ENCODE results near the gene ZNF362.
"Not testable (repeated sequence)": the region's sequence is repeated elsewhere in the genome, so short reads cannot be mapped to it uniquely, and the experiment has no call there.

ZNF362 gene

DNA sequence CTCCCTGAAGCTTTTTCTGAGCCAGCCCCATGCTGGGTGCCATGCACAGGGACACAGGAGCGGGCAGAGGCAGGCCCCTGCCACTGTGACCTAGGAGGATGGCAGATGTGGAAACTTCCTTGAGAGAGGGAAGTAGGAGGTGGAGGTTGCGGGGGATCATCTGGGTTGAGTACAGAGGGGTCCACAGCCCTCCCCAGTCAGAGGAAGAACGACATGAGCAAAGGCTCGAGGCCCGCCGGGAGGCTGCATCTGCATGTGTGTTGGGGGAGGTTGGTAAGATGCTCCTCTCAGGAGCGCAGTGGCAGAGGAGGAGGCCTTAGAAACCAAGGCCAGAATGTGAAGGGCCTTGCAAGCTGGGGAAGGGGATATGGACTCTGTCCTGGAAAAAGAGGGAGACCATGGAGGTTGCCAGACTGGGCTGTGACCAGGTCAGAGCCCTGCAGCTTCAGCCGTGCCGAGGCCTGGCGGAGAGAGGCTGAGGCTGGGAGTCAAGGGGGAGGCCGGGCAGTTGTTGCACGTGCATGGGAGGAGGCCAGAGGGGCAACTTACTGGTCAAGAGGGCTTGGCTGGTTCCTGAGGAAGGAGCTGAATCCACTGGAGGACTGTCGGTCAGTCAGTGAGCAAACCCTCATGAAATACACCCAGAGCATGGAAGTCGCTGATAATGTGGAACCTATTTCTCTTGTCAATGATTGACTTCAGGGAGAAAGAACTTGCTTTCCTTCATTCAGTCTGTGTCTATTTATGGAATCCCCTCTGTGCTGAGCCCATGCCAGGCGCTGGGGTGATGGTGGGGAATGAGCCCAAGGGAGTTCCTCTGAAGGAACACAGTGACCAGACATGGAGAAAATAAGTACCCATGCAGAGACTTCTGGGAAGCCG lies 32.9 kb downstream of the ZNF362 start:
- DNase-seq = peak; percentile 19

DNA sequence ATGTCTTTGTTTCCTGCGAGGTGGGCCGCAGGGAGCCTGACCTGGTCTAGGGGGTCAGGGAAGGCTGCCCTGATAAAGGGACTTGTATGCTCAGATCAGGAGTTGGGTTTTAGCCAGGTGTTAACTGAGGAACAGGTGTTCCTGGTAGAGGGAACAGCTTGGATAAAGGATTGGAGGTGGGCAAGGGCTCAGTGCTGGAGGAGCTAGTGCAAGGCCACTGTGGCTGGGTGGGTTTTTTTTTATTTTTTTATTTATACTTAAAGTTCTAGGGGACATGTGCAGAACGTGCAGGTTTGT lies 33.5 kb downstream of the ZNF362 start:
- peak; percentile 10 for DNase-seq

DNA sequence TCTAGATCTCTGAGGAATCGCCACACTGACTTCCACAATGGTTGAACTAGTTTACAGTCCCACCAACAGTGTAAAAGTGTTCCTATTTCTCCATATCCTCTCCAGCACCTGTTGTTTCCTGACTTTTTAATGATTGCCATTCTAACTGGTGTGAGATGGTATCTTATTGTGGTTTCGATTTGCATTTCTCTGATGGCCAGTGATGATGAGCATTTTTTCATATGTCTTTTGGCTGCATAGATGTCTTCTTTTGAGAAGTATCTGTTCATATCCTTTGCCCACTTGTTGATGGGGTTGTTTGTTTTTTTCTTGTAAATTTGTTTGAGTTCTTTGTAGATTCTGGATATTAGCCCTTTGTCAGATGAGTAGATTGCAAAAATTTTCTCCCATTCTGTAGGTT lies 34.3 kb downstream of the ZNF362 start:
- not testable (repeated sequence) for DNase-seq

DNA sequence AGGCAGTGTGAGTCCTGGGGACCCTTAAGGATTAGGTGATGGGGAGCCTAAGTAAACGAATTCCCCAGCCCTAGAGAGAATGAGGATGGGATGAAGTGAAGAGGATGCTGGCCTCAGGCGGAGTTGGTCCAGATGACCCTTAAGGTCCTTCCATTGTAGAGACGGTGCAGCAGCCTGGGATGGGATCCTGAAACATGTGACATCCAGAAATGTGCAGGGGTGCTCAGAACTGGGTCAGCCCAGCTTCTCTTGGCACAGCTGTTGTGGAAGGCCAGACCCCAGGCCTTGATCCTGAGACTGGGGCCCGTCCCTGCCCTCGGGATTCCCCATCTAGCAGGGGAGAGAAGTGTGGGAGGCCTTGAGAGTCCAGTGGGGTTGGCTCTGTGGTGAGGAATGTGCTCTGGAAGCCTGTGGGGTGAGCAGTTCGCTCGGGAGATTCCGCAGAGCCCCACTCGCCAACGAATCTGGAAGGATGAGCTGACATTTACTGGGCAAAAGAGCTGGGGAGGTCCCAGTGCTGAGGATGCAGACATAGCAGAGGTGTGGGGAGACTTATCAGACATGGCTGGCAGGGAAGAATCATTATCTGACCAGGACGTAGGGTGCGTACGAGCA lies 36.5 kb downstream of the ZNF362 start:
- DNase-seq = peak; percentile 16

DNA sequence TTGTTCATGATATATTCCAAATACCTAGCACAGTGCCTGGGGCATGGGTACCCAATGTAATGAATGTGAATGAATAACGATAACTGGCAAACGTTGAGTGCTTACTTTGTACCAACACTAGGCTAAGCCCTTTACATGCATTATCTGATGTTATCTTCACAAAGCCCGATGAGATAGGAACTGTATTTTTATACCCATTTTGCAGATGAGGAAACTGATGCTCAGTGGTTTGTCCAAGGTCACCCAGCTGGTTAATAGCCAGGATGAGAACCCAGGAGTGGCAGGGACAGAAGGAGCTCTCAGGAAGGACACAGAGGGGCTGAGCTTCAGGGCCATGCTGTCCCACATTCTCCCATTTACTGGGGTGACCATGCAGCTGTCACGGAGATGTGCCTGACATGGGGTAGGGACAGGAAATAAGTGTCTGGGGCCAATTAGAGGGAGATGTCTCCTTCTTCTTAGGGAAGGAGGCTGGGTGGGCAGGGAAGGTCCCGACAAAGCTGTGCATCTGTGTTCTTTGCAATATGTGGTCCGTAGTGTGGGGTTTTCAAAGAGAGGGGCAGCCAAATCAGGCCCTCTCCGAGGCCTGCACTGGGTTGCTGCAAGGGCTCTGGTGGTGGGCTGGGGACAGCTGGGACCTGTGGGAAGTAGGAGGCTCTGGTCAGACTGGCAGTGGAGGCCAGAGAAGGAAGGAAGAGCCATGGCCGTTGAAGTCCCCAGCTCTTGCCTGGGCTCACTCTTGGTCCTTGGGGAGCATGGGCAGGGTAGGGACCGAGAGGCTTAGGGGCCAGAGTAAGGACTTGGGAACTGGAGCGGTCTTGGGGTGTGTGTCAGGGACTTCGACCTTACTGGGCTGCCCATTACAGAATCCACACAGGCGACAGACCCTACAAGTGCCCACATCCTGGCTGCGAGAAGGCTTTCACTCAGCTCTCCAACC lies 38.0 kb downstream of the ZNF362 start:
- DNase-seq = peak; percentile 16

DNA sequence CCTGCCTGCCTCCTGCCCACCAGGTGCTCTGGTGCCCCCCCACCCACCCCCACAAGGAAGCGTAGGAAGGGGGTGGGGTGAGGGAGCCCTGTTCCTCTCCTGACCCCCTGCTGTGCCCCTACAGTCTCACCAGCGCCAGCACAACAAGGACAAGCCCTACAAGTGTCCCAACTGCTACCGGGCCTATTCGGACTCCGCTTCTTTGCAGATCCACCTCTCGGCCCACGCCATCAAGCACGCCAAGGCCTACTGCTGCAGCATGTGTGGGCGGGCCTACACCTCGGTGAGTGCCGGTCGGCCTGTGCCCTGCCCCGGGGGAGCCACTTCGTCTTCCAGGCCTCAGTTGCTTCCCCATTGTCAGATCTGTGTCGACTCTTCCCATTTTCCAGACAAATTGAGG lies 38.7 kb downstream of the ZNF362 start:
- peak; percentile 17 for DNase-seq

DNA sequence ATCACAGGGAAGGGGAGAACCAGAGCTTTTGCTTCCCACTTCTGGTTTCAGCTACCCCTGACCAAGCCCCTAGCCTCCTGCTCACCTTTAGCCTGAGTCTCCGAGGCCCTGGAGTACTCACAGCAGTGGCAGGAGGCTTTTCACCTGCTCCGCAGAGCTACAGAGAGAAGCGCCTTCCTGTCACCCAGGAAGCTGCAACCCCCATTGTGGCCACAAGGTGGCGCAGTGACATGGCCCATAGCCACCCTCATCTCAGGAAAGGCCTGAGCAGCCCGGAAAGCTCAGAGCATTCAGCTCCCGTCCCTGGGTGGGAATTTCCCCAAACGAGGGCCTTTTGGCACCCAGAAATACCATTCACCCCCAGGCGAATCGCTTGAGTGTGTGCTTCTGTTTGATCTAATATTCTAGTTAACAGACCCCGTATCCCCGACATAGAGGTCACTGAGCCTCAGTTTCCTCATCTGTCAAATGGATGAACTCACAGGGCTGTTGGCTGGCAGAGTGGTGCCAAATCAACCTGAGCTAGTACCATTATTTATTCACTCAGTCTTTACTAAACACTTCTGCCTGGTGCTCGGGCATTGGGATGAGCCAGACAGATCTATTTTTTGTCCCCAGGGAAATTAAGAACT lies 39.3 kb downstream of the ZNF362 start:
- DNase-seq = peak; percentile 80

DNA sequence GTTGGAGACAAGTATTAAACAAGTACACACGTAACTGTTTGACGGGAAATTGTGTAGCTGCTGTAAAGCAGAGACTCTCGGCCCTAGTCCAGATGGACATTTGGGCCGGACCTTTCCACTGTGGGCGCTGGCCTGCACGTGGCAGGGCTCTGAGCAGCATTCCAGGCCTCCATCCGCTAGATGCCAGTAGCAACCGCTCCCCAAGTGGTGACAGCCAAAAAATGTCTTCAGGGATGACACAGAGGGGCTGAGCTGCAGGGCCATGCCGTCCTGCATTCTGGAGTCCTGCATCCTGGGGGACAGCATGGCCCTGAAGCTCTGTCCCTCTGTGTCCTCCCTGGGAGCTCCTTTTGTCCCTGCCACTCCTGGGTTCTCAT lies 39.8 kb downstream of the ZNF362 start:
- peak; percentile 10 for DNase-seq

DNA sequence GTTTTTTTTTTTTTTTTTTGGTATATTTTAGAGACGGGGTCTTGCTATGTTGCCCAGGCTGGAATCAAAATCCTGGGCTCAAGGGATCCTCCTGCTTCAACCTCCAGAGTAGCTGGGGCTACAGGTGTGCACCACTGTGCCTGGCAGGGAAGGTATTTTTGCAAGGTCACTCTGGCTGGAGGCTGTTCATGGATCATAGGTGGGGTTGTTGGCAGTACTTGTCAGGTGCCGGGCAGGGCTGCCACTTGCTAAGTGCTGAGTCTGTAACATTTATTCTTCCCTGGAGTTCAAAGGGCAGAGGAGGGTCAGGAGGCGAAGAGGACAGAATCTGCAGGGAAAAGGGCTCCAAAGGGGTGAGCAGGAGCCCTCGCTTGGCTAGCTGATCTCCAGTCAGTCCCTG lies 40.5 kb downstream of the ZNF362 start:
- DNase-seq = peak; percentile 23

DNA sequence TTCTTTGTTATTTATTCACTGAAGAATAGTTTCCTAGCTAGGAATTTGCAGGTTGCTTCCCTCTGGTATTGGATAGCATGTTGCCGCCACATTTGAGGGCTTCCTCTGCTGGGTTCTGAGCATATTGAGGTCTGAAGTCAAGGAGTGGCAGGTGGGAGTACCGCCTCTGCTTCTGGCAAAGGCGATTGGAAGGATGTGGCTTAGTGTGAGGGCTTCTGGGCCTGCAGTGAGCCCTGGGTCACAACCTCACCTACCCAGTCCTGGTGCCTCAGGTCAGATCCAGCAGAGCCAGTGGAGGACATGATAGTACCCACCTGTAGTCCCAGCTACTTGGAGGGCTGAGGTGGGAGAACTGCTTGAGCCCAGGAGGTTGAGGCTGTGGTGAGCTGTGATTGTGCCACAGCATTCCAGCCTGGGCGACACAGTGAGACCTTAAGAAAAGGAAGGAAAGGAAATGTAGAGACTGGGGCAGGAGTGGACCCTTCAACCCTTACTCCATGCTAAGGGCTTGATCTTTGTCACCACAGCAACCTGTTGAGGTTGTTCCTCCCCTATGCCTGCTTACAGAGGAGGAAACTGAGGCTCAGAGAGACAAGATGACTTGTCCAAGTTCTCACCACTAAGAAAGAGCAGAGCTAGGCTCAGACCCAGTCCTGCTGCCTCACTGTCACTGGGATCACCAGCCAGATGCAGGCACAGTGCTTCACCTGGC lies 41.8 kb downstream of the ZNF362 start:
- no peak for DNase-seq

DNA sequence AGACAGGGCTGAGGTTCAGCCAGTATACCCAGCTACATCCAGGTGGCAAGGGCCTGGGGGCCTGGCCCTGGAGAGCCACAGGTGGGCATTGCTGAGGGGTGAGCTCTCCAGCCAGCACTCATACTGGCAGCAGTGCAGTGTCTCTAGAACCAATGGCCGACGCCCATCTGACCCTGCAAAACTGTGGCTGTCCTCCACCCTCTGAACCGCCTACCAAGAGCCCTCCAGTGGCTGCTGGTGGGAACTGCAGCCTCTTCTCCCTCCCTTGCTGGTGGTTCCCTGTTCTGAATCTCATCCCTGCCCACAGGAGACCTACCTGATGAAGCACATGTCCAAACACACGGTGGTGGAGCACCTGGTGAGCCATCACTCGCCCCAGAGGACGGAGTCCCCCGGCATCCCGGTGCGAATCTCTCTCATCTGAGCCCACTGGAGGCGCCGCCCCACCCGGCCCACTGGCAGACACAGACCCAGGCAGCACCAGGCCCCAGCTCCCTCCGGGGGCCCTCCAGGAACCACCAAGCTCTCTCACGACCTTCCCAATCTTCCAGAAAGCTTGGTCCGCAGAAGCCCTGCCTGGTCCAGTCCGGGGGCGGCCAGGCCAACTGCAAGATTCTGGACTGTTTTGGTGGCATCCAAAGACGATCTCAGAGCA lies 42.5 kb downstream of the ZNF362 start:
- peak; percentile 51 for DNase-seq

DNA sequence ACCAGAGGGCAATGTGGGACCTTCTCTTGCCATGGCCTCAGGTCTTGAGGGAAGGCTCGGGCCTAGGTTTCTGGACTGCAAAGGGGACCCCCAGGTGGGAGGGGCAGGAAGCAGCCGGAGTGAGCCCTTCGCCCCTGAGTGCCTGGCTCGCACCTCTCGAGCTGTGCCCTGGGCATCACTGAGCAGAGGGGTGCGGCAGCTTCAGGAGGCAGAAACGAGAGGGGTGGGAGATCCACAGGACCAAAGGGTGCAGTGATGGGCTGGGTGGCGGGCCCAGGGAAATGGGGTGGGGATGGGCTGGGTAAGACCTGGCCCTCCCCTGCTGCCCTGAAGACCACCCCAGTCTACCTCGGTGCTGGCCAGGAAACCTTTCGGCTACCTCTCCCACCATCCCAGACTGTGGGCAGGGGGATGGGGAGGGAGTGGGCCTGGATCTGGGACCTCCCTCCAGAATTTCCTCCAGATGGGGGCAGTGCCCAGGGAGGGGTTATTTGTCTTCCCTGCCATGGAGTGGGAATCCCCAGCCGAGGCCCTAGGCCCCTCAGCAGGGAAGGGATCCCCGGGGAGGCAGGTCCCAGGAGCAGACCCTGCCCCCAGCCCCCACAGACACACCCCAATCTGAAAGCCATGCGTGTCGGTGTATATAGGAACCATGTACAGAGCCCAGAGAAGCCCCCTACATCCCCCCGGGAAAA lies 43.3 kb downstream of the ZNF362 start:
- DNase-seq = peak; percentile 29

DNA sequence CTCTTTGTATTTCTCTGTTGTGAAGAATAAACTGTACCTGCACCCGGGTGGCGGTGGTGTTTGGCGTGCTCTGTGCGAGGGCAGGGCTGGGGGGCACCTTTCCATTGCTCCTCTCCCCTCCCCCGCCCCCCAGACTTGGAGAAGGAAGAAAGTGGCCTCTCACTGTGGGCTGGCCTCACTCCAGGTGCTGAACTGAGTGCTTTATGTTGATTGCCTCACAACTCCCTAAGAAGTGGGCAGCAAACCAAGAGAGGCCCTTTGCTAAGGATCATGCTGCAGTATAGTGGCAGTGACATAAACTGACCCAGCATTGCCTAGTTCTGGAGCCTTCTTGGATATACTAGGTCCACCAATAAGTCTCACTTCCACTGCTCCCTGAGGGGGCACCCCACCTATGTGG lies 44.4 kb downstream of the ZNF362 start:
- DNase-seq = peak; percentile 69

DNA sequence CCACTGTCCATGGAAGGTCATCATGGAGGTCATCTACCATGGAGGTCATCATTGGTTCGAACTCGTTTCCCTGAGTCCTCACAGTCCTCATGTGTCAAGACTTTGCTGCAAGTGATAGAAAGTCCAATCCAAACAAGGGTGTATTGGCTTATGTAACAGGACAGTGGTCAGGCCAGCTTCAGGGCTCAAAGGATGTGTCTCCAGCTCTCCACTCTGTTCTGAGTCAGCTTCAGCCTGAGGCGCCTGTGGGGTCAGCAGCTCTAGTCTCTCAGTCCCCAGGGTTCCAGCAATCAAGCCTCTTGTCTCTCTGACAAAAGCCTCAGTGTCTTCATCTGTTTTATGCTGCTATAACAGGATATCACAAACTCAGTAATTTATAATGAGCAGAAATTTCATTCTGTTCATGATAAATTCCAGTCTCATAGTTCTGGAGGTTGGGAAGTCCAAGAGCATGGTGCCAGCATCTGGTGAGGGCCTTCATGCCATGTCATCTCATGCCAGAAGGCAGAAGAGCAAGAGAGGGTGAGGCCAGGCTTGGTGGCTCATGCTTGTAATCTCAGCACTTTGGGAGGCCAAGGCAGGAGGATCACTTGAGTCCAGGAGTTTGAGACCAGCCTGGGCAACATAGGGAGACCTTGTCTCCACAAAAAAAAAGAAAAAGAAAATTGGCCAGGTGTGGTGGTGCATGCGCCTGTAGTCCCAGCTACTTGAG lies 45.1 kb downstream of the ZNF362 start:
- peak; percentile 3 for DNase-seq

DNA sequence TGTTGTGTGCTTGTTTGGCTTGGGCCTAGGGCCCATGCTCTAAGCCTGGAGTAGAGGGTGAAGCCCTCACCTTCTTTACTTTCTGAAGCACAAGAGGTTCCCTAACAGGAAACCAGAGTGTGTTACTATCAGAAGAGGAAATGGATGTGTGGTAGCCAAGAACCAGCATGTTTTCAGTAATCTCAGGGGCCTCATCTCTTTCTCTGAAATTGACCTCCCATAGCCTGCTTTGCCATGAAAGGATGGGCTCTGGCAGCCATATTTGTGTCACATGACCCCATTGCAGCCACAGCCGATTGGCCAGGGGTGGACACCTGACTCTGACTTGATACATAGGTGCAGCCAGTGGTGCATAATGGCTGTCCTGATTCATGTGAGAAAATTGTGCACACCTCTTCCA lies 46.0 kb downstream of the ZNF362 start:
- DNase-seq = peak; percentile 18

DNA sequence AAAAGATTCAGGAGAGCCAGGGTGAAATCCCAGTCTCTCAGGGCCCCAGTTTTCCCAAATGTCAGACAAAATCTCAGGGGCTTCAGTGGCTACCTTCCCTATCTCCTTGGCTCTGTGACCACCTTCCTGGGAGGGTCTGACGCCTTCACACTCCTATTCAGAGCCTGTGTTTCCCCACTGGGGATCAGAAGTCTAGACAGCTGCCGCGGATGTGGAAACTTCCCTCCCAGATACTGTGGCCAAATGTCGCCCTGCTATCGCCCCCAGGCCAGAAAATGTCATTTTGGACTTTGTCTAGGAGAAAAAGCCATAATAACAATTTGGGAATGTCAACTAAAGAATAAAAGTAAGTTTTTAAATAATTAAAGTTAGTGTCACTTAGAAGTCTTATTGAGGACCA lies 48.7 kb downstream of the ZNF362 start:
- DNase-seq = no peak

DNA sequence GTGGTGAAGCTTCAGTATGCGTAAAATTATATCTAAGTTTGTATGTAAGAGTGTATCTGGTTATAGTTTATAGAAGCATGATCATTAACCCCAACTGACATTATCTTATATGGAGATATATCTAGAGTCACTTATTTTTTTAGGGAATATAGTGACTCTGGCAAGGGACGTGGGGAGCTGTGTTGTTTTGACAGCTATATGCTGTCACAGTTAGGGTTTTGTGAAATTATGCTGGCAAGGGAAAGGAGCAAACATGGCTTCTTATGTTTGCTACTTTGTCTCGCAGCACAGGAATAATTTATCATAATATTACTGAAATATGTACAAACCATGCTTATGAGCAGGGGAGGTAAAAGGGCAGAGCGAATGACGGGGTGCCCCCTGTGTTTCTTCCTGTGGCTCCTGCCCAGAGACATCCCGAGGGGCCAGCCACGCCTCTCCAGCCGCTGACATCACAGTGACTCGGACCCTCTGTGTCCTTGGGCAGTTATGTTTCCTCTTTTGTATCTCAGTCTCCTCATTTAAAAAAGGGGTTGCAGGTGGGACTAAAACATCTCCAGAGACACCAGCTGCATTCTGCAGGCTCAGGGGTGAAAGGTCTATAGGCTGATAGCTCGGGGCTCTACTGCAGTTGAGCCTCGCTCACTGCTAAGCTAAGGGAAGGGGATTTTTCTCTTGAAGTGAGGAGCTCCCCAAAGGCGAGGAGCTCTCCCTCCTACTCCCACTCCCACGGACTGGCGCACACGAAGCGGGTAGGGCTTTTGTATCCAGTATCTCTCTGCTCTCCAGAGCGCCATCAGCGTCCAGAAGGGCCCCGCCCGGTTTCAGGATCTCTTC lies 49.7 kb downstream of the ZNF362 start:
- no peak for DNase-seq

DNA sequence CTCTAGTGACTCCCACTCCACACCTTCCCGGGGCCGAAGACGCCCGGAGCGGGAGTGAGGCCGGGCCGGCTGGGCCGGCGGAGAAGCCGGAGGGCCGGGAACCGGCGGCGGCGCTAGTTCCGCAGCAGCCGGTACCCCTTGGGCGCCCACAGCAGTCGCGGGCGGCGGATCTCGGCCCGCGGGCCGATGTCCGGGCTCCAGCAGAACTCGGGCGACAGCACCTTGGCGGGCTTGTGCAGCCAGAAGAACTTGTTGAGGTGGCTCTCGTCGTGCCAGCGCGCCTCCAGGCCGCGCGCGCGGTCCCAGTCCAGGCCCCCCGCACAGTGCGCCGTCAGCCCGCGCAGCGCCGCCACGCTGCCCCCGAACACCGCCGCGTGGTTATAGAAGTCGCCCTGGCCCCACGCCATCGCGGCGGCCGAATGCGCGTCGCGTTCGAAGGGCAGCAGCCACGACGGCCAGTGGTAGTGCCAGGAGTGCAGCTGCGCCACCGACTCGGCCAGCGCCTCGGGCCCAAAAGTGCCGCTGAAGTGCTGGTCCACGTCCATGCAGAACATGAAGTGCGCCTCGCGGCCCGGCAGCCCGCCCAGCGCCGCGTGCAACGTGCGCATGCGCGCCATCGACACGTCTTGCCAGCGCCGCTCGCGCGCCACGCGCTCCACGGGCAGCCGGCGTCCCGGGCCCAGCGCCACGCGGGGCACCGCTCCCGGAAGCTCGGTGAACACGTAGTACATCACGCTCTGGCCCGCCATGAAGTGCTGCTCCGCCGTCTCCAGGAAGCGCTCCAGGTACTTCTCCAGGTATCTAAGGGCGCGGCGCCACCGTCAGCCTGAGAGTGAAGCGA lies 50.6 kb downstream of the ZNF362 start:
- DNase-seq = peak; percentile 59

DNA sequence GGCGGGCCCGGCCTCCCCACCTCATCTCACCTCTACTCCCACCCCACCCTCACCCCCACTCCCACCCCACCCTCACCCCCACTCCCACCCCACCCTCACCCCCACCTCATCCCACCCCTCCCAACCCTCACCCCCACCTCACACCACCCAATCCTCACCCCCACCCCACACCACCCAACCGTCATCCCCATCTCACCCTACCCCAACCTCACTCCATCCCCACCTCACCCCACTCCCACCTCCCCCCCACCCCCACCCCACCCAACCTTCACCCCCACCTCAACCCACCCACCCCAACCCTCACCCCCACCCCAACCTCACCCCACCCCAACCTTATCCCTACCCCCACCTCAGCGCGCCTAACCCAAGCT lies 51.2 kb downstream of the ZNF362 start:
- DNase-seq = no peak

Measured in left hindlimb (tissue), 1 donor.